Measurements from ENCODE around the gene MYO5B.

MYO5B gene

GRCh38 chr18:50207722-50208121, 12.8 kb upstream of the MYO5B start:
- Histone ChIP-seq H3K36me3 (ENCODE audit: insufficient read depth, low read length) (no peaks in the 10 kb centered on the region), H3K4me1 (ENCODE audit: insufficient read depth, low read length) (no peaks in the 10 kb centered on the region), H3K4me3 (ENCODE audit: low read depth in 1 of 2, low read length in 2 of 2) (no peak overlapping the region), H3K79me2 (ENCODE audit: insufficient read depth, low read length) (no peaks in the 10 kb centered on the region), H2AFZ (ENCODE audit: low read depth, low read length) (no peak overlapping the region), H3K27me3 (ENCODE audit: insufficient read depth, low read length, poor library complexity) (no peaks in the 10 kb centered on the region), H3K9ac (ENCODE audit: low read depth, low read length) (no peak overlapping the region), H3K4me2 (ENCODE audit: insufficient read depth, low read length) (no peak overlapping the region), H4K20me1 (ENCODE audit: insufficient read depth, low read length) (no peaks in the 10 kb centered on the region), H3K9me3 (ENCODE audit: insufficient read depth, low read length, severe bottlenecking) (no peaks in the 10 kb centered on the region), H3K27ac (ENCODE audit: low read length) (no peak overlapping the region)
- no peak for ATAC-seq (ENCODE audit: insufficient read depth, low read depth)
- no peak for DNase-seq
- no peak for TF ChIP-seq EZH2 (IDR thresholded peaks at IDR 0.05; ENCODE audit: borderline replicate concordance, low read depth, low read length, severe bottlenecking)
- TF ChIP-seq, protein P1, sequence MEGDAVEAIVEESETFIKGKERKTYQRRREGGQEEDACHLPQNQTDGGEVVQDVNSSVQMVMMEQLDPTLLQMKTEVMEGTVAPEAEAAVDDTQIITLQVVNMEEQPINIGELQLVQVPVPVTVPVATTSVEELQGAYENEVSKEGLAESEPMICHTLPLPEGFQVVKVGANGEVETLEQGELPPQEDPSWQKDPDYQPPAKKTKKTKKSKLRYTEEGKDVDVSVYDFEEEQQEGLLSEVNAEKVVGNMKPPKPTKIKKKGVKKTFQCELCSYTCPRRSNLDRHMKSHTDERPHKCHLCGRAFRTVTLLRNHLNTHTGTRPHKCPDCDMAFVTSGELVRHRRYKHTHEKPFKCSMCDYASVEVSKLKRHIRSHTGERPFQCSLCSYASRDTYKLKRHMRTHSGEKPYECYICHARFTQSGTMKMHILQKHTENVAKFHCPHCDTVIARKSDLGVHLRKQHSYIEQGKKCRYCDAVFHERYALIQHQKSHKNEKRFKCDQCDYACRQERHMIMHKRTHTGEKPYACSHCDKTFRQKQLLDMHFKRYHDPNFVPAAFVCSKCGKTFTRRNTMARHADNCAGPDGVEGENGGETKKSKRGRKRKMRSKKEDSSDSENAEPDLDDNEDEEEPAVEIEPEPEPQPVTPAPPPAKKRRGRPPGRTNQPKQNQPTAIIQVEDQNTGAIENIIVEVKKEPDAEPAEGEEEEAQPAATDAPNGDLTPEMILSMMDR (IDR thresholded peaks at IDR 0.05; ENCODE audit: borderline replicate concordance, extremely low read depth, low read length, poor library complexity, severe bottlenecking): no peak

DNA sequence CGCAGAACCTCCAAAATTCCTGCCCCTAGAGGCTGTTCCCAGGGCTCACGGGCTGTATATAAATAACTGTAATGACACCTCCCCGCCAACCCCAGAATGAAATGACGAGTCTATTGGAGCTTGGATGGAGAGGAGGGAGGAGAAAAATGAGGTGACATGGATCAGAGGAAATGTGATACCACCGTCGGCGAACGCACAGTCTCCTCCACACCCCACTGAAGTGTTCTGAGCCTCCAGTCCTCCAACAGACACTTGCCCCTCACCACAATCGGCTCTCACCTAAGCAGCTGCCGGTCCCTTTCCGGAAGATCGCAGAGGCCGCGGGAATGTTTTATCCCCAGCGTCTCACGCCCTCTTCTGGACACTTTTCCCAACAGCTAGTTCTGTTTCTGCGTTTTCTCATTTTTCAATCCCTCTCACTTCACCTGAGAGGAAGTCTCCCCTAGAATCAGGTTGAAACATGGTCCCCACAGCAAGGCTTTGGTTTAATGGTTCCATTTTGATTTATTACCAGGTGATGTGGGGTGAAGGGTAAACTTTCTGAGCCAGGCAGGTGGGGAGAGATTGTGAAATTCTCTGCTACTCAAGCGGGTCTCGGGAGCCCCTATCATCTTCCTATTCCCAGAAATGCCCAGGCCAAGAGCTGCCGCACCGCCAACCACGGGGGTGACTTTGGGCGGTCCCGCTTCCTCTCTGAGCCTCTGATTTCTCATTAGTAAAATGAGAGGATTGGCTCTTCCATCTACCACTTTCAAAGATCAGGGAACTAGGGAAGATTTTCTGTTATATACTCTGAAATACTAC, 9.1 kb upstream of the MYO5B start:
- Histone ChIP-seq H3K4me1 (ENCODE audit: insufficient read depth, low read length) (no peaks in the 10 kb centered on the region), H3K36me3 (ENCODE audit: insufficient read depth, low read length) (no peaks in the 10 kb centered on the region), H4K20me1 (ENCODE audit: insufficient read depth, low read length) (no peaks in the 10 kb centered on the region), H3K4me3 (ENCODE audit: low read depth in 1 of 2, low read length in 2 of 2) (no peak overlapping the region), H3K27me3 (ENCODE audit: insufficient read depth, low read length, poor library complexity) (no peaks in the 10 kb centered on the region), H3K79me2 (ENCODE audit: insufficient read depth, low read length) (no peaks in the 10 kb centered on the region), H3K9ac (ENCODE audit: low read depth, low read length) (no peak overlapping the region), H3K27ac (ENCODE audit: low read length) (no peak overlapping the region), H2AFZ (ENCODE audit: low read depth, low read length) (no peak overlapping the region), H3K9me3 (ENCODE audit: insufficient read depth, low read length, severe bottlenecking) (no peaks in the 10 kb centered on the region), H3K4me2 (ENCODE audit: insufficient read depth, low read length) (no peak overlapping the region)
- no peak for DNase-seq
- TF ChIP-seq, protein P1 (IDR thresholded peaks at IDR 0.05; ENCODE audit: borderline replicate concordance, extremely low read depth, low read length, poor library complexity, severe bottlenecking): no peak
- no peak for TF ChIP-seq EZH2 (IDR thresholded peaks at IDR 0.05; ENCODE audit: borderline replicate concordance, low read depth, low read length, severe bottlenecking)
- no peak for ATAC-seq (ENCODE audit: insufficient read depth, low read depth)

DNA sequence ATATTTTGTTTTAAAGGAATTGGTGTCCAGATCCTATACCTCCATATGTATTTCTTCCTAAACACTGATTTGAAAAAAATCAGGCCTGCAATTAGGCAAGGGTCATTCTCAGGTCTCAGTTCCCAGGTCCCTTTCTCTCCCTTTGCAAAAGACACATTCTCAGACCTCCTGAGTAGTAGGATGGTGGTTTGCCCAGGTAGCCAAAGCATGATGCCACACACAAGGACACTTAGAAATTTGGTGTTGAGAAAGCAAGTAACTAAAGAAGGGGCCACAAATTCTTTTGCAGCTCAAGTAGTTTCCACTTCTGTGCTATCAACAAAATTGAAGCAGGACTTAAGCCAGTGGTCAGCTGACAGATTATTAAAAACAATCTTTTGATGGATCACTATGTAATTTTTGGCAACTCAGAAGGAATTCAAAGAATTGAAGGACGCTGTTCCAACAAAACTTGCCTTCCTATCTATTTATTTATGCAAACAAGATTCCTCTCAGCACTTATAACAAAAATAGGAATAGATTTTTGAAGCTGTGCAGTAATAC, 6.6 kb upstream of the MYO5B start:
- Histone ChIP-seq H3K9ac (ENCODE audit: low read depth, low read length) (no peak overlapping the region), H3K79me2 (ENCODE audit: insufficient read depth, low read length) (no peaks in the 10 kb centered on the region), H3K36me3 (ENCODE audit: insufficient read depth, low read length) (no peaks in the 10 kb centered on the region), H3K4me1 (ENCODE audit: insufficient read depth, low read length) (no peaks in the 10 kb centered on the region), H3K4me2 (ENCODE audit: insufficient read depth, low read length) (no peak overlapping the region), H3K4me3 (ENCODE audit: low read depth in 1 of 2, low read length in 2 of 2) (no peak overlapping the region), H3K27ac (ENCODE audit: low read length) (no peak overlapping the region), H4K20me1 (ENCODE audit: insufficient read depth, low read length) (no peaks in the 10 kb centered on the region), H3K9me3 (ENCODE audit: insufficient read depth, low read length, severe bottlenecking) (no peaks in the 10 kb centered on the region), H2AFZ (ENCODE audit: low read depth, low read length) (no peak overlapping the region), H3K27me3 (ENCODE audit: insufficient read depth, low read length, poor library complexity) (no peaks in the 10 kb centered on the region)
- no peak for DNase-seq
- ATAC-seq (ENCODE audit: insufficient read depth, low read depth): no peak
- TF ChIP-seq, protein P1 (IDR thresholded peaks at IDR 0.05; ENCODE audit: borderline replicate concordance, extremely low read depth, low read length, poor library complexity, severe bottlenecking): no peak
- TF ChIP-seq EZH2 (IDR thresholded peaks at IDR 0.05; ENCODE audit: borderline replicate concordance, low read depth, low read length, severe bottlenecking): no peak

All from DND-41 (cell line).